Esophagus squamous epithelium (tissue), 4 donors: Measurements from ENCODE around the gene SYT2.

Experiments
- POLR2A ChIP-seq, 4 donors: fragments of 450-650 bp; IDR thresholded peaks; one replicate each; pipeline ENCODE4 v1.6.1; 2017; ENCODE audit warnings: antibody characterized with exemption in 4 of 4, mild to moderate bottlenecking in 4 of 4, moderate library complexity in 3 of 4
- TF ChIP-seq, protein P1 (sequence below), 6 experiments: fragments of 450-650 bp in 4 of 6; fragments of 200-600 bp in 2 of 6; sonication (generic) in 2 of 6; IDR thresholded peaks; one replicate each; pipeline ENCODE4 v1.5.1; 2016 to 2019; ENCODE audit warnings: antibody characterized with exemption in 6 of 6, mild to moderate bottlenecking in 4 of 6, moderate library complexity in 4 of 6

DNA sequence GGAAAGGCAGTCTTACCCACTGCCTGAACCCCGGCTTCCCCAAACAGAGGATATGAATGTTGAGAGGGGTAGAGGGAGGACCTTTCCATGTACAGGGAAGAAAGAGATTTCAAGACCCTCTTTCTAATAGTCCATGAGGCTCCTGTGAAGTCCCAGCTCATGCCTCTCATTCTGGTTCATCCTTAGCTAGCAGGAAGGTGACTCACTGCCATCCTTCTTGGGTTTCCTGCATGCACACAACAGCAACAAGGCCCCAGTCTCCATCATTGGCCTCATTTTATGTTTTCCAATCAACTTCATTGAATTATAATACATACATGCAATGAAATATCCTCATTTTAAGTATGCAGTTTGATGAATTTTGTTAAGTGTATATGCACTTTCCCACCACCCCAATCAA is 46.2 kb downstream of the SYT2 start:
- TF ChIP-seq, protein P1, sequence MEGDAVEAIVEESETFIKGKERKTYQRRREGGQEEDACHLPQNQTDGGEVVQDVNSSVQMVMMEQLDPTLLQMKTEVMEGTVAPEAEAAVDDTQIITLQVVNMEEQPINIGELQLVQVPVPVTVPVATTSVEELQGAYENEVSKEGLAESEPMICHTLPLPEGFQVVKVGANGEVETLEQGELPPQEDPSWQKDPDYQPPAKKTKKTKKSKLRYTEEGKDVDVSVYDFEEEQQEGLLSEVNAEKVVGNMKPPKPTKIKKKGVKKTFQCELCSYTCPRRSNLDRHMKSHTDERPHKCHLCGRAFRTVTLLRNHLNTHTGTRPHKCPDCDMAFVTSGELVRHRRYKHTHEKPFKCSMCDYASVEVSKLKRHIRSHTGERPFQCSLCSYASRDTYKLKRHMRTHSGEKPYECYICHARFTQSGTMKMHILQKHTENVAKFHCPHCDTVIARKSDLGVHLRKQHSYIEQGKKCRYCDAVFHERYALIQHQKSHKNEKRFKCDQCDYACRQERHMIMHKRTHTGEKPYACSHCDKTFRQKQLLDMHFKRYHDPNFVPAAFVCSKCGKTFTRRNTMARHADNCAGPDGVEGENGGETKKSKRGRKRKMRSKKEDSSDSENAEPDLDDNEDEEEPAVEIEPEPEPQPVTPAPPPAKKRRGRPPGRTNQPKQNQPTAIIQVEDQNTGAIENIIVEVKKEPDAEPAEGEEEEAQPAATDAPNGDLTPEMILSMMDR (IDR thresholded peaks at IDR 0.05) = no peak
- TF ChIP-seq POLR2A (IDR thresholded peaks at IDR 0.05) = no peak
